ENCODE data around the gene ATRNL1.

The ATRNL1 gene

DNA sequence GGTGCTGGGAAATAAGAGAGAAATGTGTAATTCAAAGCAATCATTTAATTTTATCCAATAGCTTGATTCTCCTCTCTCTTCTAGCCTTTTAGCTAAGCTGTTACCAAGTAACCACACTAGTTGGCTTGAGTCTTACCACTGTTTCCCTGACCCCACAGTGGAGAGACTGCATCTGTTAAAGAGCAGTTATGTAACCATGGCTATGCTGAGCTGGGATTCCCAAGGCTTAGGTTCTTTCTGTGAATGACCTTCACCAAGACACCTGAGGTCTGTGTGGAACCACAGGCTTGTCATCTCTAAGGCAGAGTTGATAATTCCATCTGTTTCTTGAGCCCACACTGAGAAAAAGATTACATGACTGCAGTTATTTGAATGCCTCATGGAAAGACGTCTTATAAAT, 47.7 kb upstream of the ATRNL1 start:
- Histone ChIP-seq H3K9ac (ENCODE audit: low read length) (no peak overlapping the region), H3F3A (ENCODE audit: insufficient read depth, low read length) (no peaks in the 10 kb centered on the region), H3K9me3 (ENCODE audit: low read length) (no peaks in the 10 kb centered on the region), H3K27me3 (ENCODE audit: insufficient read depth, low read length) (no peaks in the 10 kb centered on the region), H4K20me1 (ENCODE audit: insufficient read depth, low read length) (no peaks in the 10 kb centered on the region), H3K4me2 (ENCODE audit: low read length) (no peak overlapping the region), H3K27ac (ENCODE audit: low read depth, low read length, poor library complexity, severe bottlenecking) (no peak overlapping the region), H3K4me1 (ENCODE audit: insufficient read depth, low read length, severe bottlenecking) (no peaks in the 10 kb centered on the region), H3K36me3 (ENCODE audit: insufficient read depth, low read length) (no peaks in the 10 kb centered on the region), H3K9me2 (ENCODE audit: low read depth, low read length) (no peaks in the 10 kb centered on the region), H3K79me2 (ENCODE audit: insufficient read depth, low read length) (no peaks in the 10 kb centered on the region), H2AFZ (ENCODE audit: low read length) (no peak overlapping the region), H3K4me3 (ENCODE audit: low read depth, low read length, poor library complexity, severe bottlenecking) (no peak overlapping the region)
- TF ChIP-seq EZH2 (IDR thresholded peaks at IDR 0.05; ENCODE audit: borderline replicate concordance, low read length): no peak
- TF ChIP-seq, protein P1, sequence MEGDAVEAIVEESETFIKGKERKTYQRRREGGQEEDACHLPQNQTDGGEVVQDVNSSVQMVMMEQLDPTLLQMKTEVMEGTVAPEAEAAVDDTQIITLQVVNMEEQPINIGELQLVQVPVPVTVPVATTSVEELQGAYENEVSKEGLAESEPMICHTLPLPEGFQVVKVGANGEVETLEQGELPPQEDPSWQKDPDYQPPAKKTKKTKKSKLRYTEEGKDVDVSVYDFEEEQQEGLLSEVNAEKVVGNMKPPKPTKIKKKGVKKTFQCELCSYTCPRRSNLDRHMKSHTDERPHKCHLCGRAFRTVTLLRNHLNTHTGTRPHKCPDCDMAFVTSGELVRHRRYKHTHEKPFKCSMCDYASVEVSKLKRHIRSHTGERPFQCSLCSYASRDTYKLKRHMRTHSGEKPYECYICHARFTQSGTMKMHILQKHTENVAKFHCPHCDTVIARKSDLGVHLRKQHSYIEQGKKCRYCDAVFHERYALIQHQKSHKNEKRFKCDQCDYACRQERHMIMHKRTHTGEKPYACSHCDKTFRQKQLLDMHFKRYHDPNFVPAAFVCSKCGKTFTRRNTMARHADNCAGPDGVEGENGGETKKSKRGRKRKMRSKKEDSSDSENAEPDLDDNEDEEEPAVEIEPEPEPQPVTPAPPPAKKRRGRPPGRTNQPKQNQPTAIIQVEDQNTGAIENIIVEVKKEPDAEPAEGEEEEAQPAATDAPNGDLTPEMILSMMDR (IDR thresholded peaks at IDR 0.05; ENCODE audit: low read length): no peak

DNA sequence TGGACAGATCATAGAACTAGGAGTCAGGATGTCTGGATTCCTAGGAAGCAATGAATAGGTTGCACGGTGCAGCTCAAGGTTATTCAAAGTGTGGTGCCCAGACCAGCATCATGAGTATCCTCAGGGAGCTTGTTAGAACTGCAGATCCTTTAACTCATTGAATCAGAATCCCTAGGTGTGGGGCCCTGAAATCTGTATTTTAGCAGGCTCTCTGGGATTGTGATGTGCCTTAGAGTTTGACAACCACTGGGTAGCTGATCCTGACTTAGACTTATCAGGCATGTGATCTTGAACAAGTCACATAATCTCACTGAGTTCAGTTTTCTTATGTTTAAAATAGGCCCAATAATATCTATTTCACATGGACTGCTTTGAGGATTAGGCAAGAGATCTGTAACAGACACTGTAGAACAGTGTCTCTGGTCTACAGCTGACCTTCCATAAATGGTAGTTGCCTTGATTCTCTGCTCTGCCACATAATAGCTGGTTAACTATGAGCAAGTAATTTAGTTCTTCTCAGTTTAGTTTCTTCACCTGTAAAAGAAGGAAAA, 46.4 kb upstream of the ATRNL1 start:
- no peaks in the 10 kb centered on the region for H3K36me3 ChIP-seq (ENCODE audit: insufficient read depth, low read length)
- TF ChIP-seq, protein P1 (IDR thresholded peaks at IDR 0.05; ENCODE audit: low read length): no peak
- no peak for TF ChIP-seq EZH2 (IDR thresholded peaks at IDR 0.05; ENCODE audit: borderline replicate concordance, low read length)

DNA sequence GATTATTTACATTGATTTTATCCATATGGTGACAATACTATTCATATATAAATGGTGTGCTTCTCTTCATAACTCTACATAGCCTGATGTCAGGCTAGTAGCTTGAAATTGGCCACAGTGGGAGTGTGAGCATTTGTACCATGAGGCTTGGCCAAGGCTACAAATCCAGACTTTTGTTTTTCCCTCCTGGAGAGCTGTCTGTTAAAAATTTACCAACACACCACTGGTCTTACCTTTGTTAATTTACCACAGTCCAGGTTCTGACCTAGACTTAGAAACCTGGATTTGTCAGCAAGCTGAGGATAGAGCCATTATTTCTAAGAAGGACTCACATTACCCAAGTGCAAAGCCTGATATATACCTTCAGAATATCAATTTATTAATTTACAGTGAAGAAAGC, 45.5 kb upstream of the ATRNL1 start:
- TF ChIP-seq, protein P1 (IDR thresholded peaks at IDR 0.05; ENCODE audit: low read length): no peak
- no peak for TF ChIP-seq EZH2 (IDR thresholded peaks at IDR 0.05; ENCODE audit: borderline replicate concordance, low read length)
- no peaks in the 10 kb centered on the region for H3F3A ChIP-seq (ENCODE audit: insufficient read depth, low read length)
- no peaks in the 10 kb centered on the region for H3K36me3 ChIP-seq (ENCODE audit: insufficient read depth, low read length)
- no peaks in the 10 kb centered on the region for H3K4me1 ChIP-seq (ENCODE audit: insufficient read depth, low read length, severe bottlenecking)
- no peaks in the 10 kb centered on the region for H3K9me2 ChIP-seq (ENCODE audit: low read depth, low read length)
- H4K20me1 ChIP-seq (ENCODE audit: insufficient read depth, low read length): no peaks in the 10 kb centered on the region
- H2AFZ ChIP-seq (ENCODE audit: low read length): no peak overlapping the region
- no peak overlapping the region for H3K4me3 ChIP-seq (ENCODE audit: low read depth, low read length, poor library complexity, severe bottlenecking)
- H3K9me3 ChIP-seq (ENCODE audit: low read length): no peaks in the 10 kb centered on the region
- H3K79me2 ChIP-seq (ENCODE audit: insufficient read depth, low read length): no peaks in the 10 kb centered on the region
- H3K27ac ChIP-seq (ENCODE audit: low read depth, low read length, poor library complexity, severe bottlenecking): no peak overlapping the region
- H3K27me3 ChIP-seq (ENCODE audit: insufficient read depth, low read length): no peaks in the 10 kb centered on the region
- H3K4me2 ChIP-seq (ENCODE audit: low read length): no peak overlapping the region
- H3K9ac ChIP-seq (ENCODE audit: low read length): no peak overlapping the region

More for the DNA sequence above, 46.4 kb upstream of the ATRNL1 start:
- Histone ChIP-seq H3K4me1 (ENCODE audit: insufficient read depth, low read length, severe bottlenecking) (no peaks in the 10 kb centered on the region), H3K9me2 (ENCODE audit: low read depth, low read length) (no peaks in the 10 kb centered on the region), H3K79me2 (ENCODE audit: insufficient read depth, low read length) (no peaks in the 10 kb centered on the region), H3K9ac (ENCODE audit: low read length) (no peak overlapping the region), H3K27me3 (ENCODE audit: insufficient read depth, low read length) (no peaks in the 10 kb centered on the region), H3F3A (ENCODE audit: insufficient read depth, low read length) (no peaks in the 10 kb centered on the region), H3K4me3 (ENCODE audit: low read depth, low read length, poor library complexity, severe bottlenecking) (no peak overlapping the region), H2AFZ (ENCODE audit: low read length) (no peak overlapping the region), H4K20me1 (ENCODE audit: insufficient read depth, low read length) (no peaks in the 10 kb centered on the region), H3K9me3 (ENCODE audit: low read length) (no peaks in the 10 kb centered on the region), H3K4me2 (ENCODE audit: low read length) (no peak overlapping the region), H3K27ac (ENCODE audit: low read depth, low read length, poor library complexity, severe bottlenecking) (no peak overlapping the region)

All from OCI-LY1 (cell line).